Fibroblast of the aortic adventitia (primary cell): ENCODE data around the gene FSD1. TPM values are rescaled to one million over a fixed set of nuclear protein-coding genes. Genes with fewer than 3 reads are reported as not detected.
A peak's percentile ranks its signal among the peaks of the same experiment; 100 is the strongest.

Source experiments
- DNase-seq: peaks from one replicate; pipeline ENCODE4 v3.0.0-alpha.2; 2010; ENCODE audit warnings: low read depth
- H3K4me3 ChIP-seq: 2 replicates; pipeline ENCODE4 v1.5.1; 2011; ENCODE audit warnings: low read depth, mild to moderate bottlenecking, control low read depth, low read length, moderate library complexity
- total RNA-seq: library from RNA; depleted of rRNA; stranded (reverse); fragments of >200 nt; gene quantifications from 2 replicates; pipeline ENCODE4 v1.2.3, GENCODE V29; 2012; ENCODE audit warnings: low replicate concordance
- TF ChIP-seq, protein P1 (sequence below): IDR thresholded peaks from 2 replicates; pipeline ENCODE4 v1.5.1; 2011; ENCODE audit warnings: mild to moderate bottlenecking, low read length, control low read depth, inconsistent platforms; ENCODE audit not compliant: insufficient read depth

Gene FSD1
- total RNA-seq, 1 donor: 7.5 TPM

DNA sequence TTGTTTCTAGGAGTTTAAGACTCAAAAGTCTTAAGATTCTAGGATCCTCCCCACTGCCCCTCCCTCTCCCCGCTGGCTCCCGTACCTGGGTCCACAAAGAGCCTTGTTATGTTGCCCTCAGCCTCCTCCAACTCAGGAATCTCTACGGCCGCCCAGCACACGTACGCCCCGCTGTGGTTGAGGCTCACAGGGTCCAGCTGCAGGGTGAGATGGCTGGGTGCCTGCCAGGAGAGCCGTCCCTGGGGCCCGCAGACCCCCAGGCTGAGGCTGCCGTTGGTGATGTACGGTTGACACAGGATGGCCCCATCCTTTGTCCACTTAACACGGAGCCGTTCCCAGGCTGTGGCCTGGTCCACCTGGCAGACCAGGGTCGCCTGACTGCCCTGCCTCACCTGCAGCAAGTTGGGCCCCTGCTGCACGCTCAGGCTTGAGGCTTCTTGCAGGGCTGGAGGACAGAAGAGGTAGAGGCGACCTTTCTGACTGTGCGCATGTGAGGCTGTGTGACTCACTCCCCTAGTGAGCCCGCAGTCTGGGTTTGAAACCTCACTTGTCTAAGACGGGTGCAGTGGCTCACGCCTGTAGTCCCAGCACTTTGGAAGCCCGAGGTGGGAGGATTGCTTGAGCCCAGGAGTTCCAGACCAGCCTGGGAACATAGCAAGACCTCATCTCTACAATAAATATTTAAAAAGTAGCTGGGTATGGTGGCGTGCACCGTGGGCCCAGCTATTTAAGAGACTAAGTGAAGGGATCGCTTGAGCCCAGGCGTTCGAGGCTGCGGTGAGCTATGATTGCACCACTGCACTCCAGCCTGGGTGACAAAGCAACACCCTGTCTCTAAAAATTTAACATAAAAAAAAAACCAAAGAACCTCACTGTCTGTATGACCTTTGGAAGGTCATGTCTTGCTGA is 6.2 kb upstream of the FSD1 start:
- no peak for DNase-seq
- TF ChIP-seq, protein P1, sequence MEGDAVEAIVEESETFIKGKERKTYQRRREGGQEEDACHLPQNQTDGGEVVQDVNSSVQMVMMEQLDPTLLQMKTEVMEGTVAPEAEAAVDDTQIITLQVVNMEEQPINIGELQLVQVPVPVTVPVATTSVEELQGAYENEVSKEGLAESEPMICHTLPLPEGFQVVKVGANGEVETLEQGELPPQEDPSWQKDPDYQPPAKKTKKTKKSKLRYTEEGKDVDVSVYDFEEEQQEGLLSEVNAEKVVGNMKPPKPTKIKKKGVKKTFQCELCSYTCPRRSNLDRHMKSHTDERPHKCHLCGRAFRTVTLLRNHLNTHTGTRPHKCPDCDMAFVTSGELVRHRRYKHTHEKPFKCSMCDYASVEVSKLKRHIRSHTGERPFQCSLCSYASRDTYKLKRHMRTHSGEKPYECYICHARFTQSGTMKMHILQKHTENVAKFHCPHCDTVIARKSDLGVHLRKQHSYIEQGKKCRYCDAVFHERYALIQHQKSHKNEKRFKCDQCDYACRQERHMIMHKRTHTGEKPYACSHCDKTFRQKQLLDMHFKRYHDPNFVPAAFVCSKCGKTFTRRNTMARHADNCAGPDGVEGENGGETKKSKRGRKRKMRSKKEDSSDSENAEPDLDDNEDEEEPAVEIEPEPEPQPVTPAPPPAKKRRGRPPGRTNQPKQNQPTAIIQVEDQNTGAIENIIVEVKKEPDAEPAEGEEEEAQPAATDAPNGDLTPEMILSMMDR: no peak
- H3K4me3 ChIP-seq: no peak overlapping the region

DNA sequence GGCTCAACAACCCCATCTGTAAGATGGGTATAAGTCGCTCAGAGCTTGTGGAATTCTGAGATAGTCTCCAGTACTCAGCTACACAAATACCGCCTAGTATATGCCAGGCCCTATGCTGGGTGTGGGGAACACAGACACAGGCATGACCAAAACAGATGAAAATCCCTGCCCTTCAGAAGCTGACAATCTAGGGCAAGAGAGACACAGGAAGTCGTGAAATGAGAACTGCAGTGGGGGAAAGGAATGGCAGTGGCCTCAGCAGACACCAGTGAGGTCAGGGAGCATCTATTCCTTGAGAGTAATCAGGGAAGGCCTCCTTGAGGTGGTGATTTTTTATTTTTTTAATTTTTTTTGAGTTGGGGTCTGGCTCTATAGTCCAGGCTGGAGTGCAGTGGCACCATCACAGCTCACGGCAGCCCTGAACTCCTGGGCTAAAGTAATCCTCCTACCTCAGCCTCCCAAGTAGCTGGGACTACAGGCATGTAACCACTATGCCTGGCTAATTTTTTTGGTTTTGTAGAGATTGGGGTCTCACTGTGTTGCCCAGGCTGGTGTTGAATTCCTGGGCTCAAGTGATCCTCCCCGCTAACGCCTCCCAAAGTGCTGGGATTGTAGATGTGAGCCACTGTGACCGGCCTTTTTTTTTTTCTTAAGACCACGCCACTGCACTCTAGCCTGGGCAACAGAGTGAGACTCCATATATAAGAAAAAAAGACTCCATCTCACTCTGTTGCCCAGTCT is 5.4 kb upstream of the FSD1 start:
- TF ChIP-seq, protein P1: no peak
- no peak for DNase-seq
- no peak overlapping the region for H3K4me3 ChIP-seq

DNA sequence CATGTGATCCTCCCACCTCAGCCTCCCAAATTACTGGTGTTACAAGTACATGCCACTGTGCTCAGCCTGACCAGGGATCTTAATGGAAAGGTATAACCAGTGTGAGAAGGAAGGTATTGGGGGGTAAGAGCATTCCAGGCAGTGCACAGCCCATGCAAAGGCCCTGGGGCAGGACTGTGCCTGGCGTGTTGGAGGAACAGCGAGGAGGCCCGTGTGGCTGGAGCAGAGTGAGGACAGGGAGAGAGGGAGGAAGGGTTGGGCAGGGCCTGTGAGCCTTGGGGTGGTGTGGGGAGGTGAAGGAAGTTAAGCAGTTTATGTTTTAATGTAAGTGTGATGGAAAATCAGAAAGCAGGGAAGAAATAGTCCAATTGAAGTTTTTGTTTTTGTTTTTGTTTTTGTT is 3.8 kb upstream of the FSD1 start:
- no peak overlapping the region for H3K4me3 ChIP-seq
- no peak for DNase-seq
- TF ChIP-seq, protein P1: no peak

DNA sequence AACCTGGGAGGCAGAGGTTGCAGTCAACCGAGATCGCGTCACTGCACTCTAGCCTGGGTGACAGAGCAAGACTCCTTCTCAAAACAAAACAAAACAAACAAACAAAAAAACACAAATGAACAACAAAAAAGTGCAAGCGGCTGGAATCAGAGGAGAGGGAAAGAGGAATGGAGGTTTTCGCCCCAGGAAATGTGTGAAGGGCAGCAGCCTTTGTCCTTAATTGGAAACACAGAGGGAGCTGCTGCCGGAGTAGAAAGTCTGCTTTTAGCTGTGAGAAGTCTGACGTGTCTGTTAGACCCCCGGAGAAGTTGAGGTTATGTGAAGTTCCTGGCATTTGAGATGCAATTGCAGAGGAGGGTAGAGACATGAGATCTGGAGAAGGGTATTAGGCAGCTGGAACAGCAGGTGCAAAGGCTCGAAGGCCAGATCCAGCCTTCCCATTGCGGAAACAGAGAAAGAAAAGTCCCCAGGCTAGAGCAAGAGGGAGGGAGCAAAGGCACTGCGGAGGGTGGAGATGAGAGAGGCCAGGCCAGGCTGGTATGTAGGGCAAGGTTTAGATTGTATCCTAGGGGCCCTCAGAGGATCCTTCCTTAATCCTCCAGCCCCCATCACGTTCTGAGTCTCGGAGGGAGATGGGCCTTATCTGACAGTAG is 2.7 kb upstream of the FSD1 start:
- no peak for DNase-seq
- TF ChIP-seq, protein P1: no peak
- no peak overlapping the region for H3K4me3 ChIP-seq

DNA sequence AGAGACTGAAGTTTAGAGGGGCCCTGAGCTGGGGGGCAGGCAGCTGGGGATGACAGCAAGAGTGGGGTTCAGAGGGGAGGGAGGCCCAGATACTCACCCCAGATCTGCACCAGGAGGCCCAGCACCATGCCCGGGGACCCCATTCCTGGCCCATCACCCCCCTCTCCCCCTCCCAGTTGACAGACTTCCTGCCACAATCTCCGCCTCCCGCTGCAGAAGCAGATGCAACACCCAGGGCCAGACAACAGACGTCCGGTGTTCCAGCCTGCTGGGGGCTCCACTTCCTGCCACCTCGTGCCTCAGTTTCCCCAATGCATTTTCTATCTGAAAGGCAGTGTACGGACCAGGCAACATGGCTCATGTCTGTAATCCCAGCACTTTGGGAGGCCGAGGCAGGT is 2.2 kb upstream of the FSD1 start, which contains the start of gene TMIGD2:
TSS of gene TMIGD2 (minus strand) at position 147 of the 398 bp plus-strand sequence. CDS start at position 143, 4 bp downstream.
- DNase-seq: no peak
- TF ChIP-seq, protein P1: no peak
- H3K4me3 ChIP-seq: no peak within 1 kb of the TSS

DNA sequence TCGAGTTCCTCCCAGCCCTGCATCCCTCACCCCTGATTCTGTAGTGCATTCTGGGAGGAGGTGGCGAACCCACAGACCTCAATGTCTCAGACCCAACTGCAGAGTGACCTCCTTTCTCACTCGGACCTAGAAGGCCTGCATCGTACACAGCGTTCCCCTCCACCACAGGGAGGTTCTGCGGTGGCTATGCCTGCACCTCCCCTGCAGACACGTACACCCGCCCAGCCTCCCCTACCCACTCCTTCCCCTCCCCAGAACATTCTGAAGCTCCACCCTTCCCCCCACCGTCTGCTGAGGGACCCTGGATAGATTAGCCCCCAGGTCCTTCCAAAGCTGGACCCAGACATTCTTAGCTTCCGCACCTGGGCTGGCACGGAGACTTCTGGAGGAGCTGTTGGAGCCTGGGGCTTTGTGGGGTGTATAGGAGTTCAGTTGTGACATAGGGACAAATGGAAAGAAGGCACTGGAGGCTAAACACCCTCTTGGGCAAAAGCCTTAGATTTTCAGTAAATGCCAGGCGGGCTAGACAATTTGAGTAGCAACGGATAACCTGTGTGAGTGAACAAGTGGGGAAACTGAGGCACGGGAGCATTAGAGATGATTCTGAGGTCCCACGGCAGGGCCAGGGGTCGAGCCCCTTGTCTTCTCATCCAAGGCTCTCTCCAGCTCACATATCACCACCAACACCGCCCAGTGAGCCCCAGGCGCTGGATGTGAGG is 420 bp upstream of the FSD1 start:
- no peak for DNase-seq
- TF ChIP-seq, protein P1: no peak
- H3K4me3 ChIP-seq: peak overlapping the region; percentile 25
